KMS-11 (cell line): Measurements from ENCODE around the gene GLRA1.

Experiments used
- H2AFZ ChIP-seq: fragments of 200-600 bp; sonication (generic); 2 replicates; pipeline ENCODE4 v1.6.1; 2016; ENCODE audit warnings: antibody characterized with exemption, mixed run types, low read depth
- H3K27ac ChIP-seq: fragments of 200-600 bp; sonication (generic); 2 replicates; pipeline ENCODE4 v1.6.1; 2016; ENCODE audit warnings: mild to moderate bottlenecking, mixed run types
- H3K27me3 ChIP-seq: fragments of 200-600 bp; sonication (generic); 2 replicates; pipeline ENCODE4 v1.6.1; 2017; ENCODE audit warnings: mild to moderate bottlenecking, low read depth, mixed run types, moderate library complexity; ENCODE audit not compliant: insufficient read depth
- H3K36me3 ChIP-seq: fragments of 200-600 bp; sonication (generic); 2 replicates; pipeline ENCODE4 v1.6.1; 2017; ENCODE audit warnings: mild to moderate bottlenecking, mixed run types; ENCODE audit not compliant: insufficient read depth
- H3K4me1 ChIP-seq: fragments of 200-600 bp; sonication (generic); 2 replicates; pipeline ENCODE4 v1.6.1; 2016; ENCODE audit warnings: mild to moderate bottlenecking, low read depth, mixed run types; ENCODE audit not compliant: poor library complexity, severe bottlenecking
- H3K4me2 ChIP-seq: fragments of 200-600 bp; sonication (generic); 2 replicates; pipeline ENCODE4 v1.7.0; 2016; ENCODE audit warnings: mild to moderate bottlenecking, mixed run types
- H3K4me3 ChIP-seq: fragments of 200-600 bp; sonication (generic); IDR thresholded peaks from 2 replicates; pipeline ENCODE4 v1.6.1; 2017; ENCODE audit warnings: low read depth, low read length, mixed read lengths; ENCODE audit not compliant: insufficient read depth
- H3K79me2 ChIP-seq: fragments of 200-600 bp; sonication (generic); 2 replicates; pipeline ENCODE4 v1.6.1; 2016; ENCODE audit warnings: low read depth, mixed run types; ENCODE audit not compliant: insufficient read depth
- H3K9ac ChIP-seq: fragments of 200-600 bp; sonication (generic); 2 replicates; pipeline ENCODE4 v1.6.1; 2016; ENCODE audit warnings: mild to moderate bottlenecking, mixed run types
- H4K20me1 ChIP-seq: fragments of 200-600 bp; sonication (generic); 2 replicates; pipeline ENCODE4 v1.6.1; 2016; ENCODE audit warnings: mild to moderate bottlenecking, mixed run types; ENCODE audit not compliant: insufficient read depth
- TF ChIP-seq, protein P1 (sequence below): fragments of 200-600 bp; sonication (generic); conservative IDR thresholded peaks from 2 replicates; pipeline ENCODE4 v1.6.1; 2017; ENCODE audit warnings: low read depth, mild to moderate bottlenecking, antibody characterized with exemption, low read length, moderate library complexity, mixed read lengths

GLRA1 gene

GRCh38 chr5:151949701-151950308 lies 25.2 kb upstream of the GLRA1 start:
- no peak overlapping the region for H3K4me3 ChIP-seq
- H3K79me2 ChIP-seq, result no peaks in the 10 kb centered on the region
- H3K4me1 ChIP-seq, result no peaks in the 10 kb centered on the region
- no peaks in the 10 kb centered on the region for H3K36me3 ChIP-seq
- TF ChIP-seq, protein P1, sequence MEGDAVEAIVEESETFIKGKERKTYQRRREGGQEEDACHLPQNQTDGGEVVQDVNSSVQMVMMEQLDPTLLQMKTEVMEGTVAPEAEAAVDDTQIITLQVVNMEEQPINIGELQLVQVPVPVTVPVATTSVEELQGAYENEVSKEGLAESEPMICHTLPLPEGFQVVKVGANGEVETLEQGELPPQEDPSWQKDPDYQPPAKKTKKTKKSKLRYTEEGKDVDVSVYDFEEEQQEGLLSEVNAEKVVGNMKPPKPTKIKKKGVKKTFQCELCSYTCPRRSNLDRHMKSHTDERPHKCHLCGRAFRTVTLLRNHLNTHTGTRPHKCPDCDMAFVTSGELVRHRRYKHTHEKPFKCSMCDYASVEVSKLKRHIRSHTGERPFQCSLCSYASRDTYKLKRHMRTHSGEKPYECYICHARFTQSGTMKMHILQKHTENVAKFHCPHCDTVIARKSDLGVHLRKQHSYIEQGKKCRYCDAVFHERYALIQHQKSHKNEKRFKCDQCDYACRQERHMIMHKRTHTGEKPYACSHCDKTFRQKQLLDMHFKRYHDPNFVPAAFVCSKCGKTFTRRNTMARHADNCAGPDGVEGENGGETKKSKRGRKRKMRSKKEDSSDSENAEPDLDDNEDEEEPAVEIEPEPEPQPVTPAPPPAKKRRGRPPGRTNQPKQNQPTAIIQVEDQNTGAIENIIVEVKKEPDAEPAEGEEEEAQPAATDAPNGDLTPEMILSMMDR, result no peak
- no peak overlapping the region for H2AFZ ChIP-seq
- H3K27ac ChIP-seq, result no peak overlapping the region
- H4K20me1 ChIP-seq, result no peaks in the 10 kb centered on the region
- H3K9ac ChIP-seq, result no peak overlapping the region
- H3K4me2 ChIP-seq, result no peak overlapping the region
- no peaks in the 10 kb centered on the region for H3K27me3 ChIP-seq

DNA sequence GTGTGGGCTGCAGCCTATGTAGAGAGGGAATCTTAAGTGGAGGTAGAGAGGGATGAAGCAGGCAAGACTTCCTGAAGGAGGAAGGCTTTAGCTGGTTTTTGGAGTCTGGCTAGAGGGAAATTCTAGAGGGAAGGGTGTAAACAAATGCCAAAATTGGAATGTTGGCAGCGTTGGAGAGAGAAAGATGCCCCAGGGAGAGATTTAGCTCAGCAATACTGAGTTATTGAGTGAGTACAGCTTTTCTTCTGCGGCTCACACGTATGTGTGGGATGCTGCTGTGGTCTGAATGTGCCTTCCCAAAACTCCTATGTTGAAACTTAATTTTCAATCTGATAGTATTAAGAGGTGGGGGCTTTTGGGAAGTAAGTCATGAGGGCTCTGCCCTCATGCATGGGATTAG lies 24.5 kb upstream of the GLRA1 start:
- Histone ChIP-seq H3K79me2 (no peaks in the 10 kb centered on the region), H3K4me2 (no peak overlapping the region), H3K27me3 (no peaks in the 10 kb centered on the region), H3K4me1 (no peaks in the 10 kb centered on the region), H3K9ac (no peak overlapping the region), H4K20me1 (no peaks in the 10 kb centered on the region), H3K36me3 (no peaks in the 10 kb centered on the region), H2AFZ (no peak overlapping the region), H3K27ac (no peak overlapping the region), H3K4me3 (no peak overlapping the region)
- TF ChIP-seq, protein P1, result no peak

- no peaks in the 10 kb centered on the region for H3K27me3 ChIP-seq
- no peak overlapping the region for H3K9ac ChIP-seq
- TF ChIP-seq, protein P1, result no peak
- H2AFZ ChIP-seq, result no peak overlapping the region
- H3K4me2 ChIP-seq, result no peak overlapping the region
- H3K36me3 ChIP-seq, result no peaks in the 10 kb centered on the region
- no peaks in the 10 kb centered on the region for H3K79me2 ChIP-seq
- no peaks in the 10 kb centered on the region for H4K20me1 ChIP-seq
- no peak overlapping the region for H3K4me3 ChIP-seq
- H3K27ac ChIP-seq, result no peak overlapping the region
- H3K4me1 ChIP-seq, result no peaks in the 10 kb centered on the region
Measured at GRCh38 chr5:151947931-151948608, 23.4 kb upstream of the GLRA1 start.

DNA sequence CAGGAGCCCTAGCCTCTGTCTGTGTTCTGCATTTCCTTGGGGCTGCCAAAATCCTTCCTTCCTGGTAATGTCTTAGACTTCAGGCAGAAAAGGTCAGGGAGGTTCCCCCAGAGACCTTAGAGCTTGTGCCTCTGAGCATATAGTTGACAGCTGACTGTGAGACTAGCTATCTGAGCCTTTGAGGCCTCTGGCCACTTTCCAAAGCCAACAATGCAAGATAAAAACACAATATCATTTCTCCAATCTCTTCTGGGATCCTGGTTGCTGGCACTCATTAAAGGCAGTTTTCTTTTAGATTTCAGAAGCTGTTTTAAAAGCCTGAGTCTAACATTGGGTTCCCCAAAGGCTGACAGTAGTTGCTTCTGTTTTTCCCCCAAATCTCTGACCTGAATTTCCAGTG lies 13.2 kb upstream of the GLRA1 start:
- Histone ChIP-seq H4K20me1 (no peaks in the 10 kb centered on the region), H3K27me3 (no peaks in the 10 kb centered on the region), H3K4me3 (no peak overlapping the region), H3K36me3 (no peaks in the 10 kb centered on the region), H3K79me2 (no peaks in the 10 kb centered on the region), H3K4me2 (no peak overlapping the region), H3K9ac (no peak overlapping the region), H3K27ac (no peak overlapping the region), H3K4me1 (no peaks in the 10 kb centered on the region), H2AFZ (no peak overlapping the region)
- TF ChIP-seq, protein P1, result no peak
